SKM-1 treated with dmso at 0.1 percent for 144 hours (cell line): ENCODE measurements around the gene ATP9A.
"Not testable (repeated sequence)": the region's sequence is repeated elsewhere in the genome, so short reads cannot be mapped to it uniquely, and the experiment has no call there.

Experiments used
- DNase-seq: peaks from one replicate; lab custom pipeline; 2025; ENCODE audit not compliant: unreplicated experiment; lab: John Stamatoyannopoulos, UW

Gene ATP9A

GRCh38 chr20:51583499-51583898, 184.7 kb downstream of the ATP9A start:
- DNase-seq = no peak

DNA sequence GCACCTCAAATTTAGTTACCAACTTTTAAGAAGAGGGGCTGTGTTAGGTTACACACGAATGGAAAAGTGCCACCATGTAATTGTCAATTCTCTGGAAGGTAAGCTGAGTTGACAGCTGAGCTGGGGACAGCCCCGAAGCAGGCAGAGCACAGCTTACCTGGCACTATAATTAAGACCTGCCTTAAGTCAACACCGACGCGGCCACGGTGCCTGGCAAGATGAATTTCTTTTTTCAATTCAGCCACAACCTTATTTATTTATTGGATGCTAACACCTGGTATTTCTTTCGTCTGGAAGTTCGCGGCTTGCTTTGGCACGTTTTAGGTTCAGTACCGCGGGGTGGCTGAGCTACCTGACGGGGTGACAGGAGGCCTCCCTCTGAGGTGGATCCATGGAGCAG, 185.1 kb downstream of the ATP9A start:
- DNase-seq = no peak

DNA sequence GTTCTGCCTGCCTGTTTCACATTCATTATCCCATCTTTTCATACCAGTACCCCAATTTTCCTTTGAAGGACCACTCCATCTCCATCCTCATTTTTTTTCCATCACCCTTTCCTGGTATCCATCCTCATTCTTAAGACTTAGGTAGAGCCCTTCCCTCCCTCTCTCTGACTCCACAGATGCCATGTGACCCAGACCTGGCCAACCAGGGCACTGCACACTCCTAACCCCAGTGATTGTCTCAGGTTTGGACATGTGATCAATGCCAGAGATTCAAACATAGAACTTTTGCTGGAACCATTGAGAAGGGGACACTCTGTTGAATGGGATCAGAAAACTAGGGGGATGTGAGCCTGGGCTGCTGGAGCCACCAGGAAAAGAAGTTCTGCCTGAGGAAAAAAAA, 186.6 kb downstream of the ATP9A start:
- DNase-seq = no peak

GRCh38 chr20:51579137-51579536, 189.1 kb downstream of the ATP9A start:
- no peak for DNase-seq

- DNase-seq = no peak
Observed at GRCh38 chr20:51578145-51578459, 190.1 kb downstream of the ATP9A start.

DNA sequence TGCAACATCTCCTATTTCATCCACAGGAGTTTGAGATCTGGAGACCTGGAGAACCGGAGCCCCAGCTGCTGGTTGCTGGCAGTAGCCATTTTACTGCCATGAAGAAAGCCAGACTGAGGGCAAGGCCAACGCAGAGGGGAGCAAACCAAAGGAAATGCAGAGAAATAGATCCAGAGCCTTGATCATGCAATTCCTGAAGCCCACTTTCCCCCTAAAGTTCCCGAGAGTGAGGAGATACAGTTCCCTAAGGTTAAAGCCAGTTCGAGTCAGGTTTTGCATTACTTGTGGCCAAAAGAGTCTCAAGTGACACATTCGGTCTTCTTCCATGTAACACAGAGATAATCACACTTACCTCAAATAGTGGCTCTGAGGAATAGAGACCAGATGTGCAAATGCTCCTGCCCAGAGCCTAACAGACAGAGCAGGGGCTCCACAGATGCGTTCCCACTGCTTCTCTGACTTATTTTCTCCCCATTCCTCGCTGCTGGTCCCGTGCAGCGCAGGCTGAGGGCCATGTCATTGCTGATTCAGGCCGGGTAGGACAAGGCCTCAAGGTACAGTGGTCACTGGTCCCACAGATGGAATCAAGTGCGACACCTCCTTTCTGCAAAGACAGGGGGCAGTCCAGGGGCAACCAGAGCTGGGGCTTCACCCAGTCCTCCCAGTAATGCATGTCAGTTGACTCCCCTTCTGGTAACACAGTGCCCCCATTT, 190.6 kb downstream of the ATP9A start:
- DNase-seq = no peak

DNA sequence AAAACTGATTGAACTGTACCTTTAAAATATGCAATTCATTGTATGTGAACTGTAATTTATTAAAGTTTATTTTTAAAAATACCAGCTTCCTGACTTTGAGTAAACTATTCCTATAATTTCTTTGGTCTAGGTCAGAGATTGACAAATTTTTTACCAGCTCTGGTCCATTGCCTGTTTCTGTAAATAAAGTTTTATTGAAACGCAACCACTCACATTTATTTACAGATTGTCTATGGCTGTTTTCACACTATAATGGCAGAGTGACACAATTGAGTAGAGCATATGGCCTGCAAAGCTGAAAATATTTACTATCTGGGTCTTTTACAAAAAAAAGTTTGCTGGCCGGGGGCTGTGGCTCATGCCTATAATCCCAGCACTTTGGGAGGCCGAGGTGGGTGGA, 192.7 kb downstream of the ATP9A start:
- no peak for DNase-seq

DNA sequence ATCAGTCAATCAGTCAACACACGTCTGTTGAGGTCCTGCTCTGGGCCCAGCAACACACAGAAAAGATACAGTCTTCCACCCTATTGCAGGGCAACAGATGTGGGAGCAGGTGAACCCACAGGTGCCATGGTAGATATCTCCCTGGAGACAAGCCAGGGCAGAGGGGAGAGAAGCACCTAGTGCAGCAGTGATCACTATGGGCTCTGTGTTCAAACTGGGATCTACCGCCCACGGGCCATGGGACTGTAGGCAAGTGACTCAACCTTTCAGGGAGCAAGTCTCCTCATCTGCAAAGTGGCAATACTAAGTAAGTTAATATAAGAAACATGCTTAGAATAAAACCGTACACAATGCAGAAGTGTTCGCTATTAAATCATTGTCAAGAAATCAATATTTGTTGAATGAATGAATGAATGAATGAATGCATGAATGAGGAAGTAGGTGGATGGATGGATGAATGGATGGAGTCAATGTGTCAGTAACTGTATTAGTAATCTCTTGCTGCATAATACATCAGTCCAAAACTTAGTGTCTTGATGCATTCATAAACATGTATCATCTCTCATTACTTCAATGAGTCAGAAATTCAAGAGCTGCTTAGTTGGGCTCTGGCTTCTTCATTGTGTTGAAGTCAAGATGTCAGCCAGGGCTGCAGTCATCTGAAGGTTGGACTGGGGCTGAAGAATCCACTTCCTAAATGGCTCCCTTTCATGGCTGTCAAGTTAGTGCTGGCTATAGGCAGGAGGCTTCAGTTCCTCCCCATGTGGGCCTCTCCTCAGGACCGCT, 193.7 kb downstream of the ATP9A start:
- no peak for DNase-seq

- DNase-seq = no peak
Observed at GRCh38 chr20:51573576-51574243, 194.5 kb downstream of the ATP9A start.

GRCh38 chr20:51571460-51571794, 196.8 kb downstream of the ATP9A start:
- no peak for DNase-seq

DNA sequence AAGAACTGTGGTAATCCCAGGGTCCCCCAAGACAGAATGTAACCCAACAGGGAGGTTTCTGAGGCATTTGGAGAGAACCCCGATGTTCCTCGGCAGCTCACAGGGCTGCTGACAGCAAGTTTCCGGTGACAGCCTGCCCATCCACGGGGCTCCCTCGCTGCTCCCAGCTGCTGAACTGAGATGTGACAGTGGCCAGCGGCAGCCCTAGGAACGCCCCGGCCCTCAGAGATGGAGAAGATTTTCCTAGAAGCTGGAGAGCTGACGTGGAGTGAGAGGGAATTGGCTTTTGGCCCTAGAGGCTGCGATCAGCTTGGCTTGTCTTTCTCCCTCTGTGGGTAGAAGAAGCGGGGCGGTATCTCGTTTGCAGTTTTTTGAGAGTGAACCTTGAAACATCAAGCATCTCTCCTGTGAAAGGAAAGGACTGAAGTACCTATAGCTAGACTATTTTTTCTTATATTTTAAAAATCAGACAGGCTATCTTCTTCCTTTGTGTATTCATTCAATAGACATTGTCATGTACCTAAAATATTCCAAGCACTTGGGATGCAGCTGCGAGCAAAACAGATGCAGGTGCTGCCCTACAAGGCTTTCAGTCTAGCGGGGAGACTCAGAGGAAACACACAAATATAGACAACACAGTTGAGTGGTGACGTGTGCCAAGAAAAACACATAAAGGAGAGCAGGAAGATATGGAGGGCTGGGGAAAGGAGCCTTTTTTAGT, 197.3 kb downstream of the ATP9A start:
- DNase-seq = no peak

DNA sequence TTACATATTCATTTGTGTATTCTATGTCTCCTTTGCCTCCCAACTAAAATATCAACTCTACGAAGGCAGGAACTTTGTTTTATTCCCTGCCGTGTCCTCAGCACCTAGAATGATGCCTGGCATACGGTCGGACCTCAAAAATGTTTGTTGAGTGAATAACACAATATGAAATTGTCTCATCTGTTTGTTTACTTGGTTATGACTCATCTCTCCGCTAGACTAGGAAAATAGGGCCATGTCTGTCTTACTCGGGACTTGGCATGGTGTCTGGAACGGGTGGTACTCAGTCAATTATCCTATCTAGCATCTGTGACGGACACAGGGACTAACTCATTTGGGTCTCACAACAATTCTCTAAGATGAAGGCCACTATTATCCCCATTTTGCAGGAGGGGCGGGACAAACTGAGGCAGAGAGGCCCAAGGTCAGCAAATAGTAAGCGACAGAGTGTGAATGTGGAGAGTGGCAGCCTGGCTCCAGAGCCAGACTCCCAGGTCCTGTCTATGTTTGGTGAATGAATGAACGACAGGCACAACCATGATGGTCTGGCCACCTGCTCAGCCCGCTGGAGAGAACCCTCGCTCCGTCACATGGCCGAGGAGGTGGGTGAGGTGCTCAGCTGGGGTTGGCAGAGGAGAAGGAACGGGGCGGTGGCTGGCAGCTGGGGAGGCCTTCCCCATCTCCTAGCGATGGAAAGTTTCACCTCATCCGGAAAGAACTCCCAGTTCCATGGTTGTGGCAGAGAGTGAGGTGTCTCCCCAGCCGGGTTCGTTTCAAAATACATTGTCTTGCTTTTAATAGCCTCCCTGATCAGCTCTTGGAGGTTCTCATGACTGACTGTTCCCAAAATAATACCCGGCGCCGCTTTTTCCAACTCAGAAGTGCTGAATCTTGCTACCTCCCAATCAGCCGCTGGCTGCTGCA, 198.1 kb downstream of the ATP9A start:
- DNase-seq = no peak

- not testable (repeated sequence) for DNase-seq
Observed at GRCh38 chr20:51568533-51568932, 199.7 kb downstream of the ATP9A start.

- DNase-seq = no peak
Observed at GRCh38 chr20:51567622-51568021, 200.6 kb downstream of the ATP9A start.

- DNase-seq = no peak
Observed at GRCh38 chr20:51566594-51566993, 201.6 kb downstream of the ATP9A start.

GRCh38 chr20:51565298-51566144, 202.7 kb downstream of the ATP9A start:
- DNase-seq = no peak

DNA sequence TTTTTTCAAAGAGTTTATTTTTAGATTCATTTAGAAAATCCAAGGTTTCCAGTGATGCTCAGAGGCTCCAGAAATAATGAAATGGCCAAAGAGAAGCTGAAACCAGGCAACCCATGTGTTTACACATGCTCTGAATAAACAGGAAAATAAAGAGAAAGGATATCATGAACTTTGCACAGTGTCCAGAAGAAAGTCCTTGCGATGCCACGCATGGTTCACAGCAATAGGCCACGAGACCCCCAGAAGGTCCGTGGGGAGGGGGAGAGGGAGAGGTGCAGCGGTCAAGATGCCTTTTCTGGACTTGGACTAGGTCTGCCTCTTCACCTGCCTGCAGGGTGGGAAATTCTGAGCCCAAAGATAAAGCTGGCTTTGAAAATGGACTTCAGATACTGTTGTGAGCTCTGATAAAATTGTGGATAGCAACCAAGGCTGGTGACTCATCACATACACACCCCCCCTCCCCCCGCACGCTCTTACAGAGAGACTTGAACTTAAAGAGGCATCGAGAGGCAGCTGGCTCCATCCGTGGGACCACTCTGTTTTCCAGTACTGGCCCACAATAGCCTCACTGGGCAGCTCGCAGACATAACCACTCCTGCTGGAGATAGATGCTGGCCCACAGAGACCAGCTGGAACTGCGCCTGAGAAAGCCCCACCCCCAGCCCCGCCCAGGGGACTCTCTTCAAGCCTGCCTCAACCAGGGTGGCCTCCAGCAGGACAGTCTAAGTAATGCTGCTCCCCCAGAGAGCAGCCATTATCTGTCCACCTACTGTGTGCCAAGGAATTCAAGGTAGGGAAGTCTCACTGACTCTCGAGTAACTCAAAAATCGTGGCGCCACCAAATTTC, 204.5 kb downstream of the ATP9A start:
- DNase-seq = no peak

DNA sequence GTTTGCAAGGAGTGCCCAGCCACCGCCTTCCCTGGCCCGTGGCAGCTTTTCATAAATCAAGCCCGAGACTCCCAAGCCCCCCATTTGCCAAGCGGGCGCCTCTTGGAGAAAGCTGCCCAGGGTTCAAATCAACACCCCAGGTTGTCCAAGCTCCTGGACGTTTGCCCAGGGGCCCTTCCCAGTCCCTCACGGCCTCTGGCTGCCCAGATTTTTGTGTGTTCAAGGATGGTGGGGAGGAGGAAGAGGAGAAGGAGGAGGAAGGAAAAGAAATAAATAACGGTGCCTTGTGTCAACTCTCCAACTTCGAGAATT, 205.1 kb downstream of the ATP9A start:
- no peak for DNase-seq
